Stimulated activated CD4-positive, alpha-beta T cell treated with anti-CD3 and anti-CD28 coated beads, Interleukin-2, amount 100 ng/mL, for 24 hours (primary cell): ENCODE data around the gene AGBL1.
A peak's percentile ranks its signal among the peaks of the same experiment; 100 is the strongest.

Experiments
- DNase-seq, 2 donors: peaks; one replicate each; pipeline ENCODE4 v3.0.0-alpha.2; 2020

AGBL1 gene

DNA sequence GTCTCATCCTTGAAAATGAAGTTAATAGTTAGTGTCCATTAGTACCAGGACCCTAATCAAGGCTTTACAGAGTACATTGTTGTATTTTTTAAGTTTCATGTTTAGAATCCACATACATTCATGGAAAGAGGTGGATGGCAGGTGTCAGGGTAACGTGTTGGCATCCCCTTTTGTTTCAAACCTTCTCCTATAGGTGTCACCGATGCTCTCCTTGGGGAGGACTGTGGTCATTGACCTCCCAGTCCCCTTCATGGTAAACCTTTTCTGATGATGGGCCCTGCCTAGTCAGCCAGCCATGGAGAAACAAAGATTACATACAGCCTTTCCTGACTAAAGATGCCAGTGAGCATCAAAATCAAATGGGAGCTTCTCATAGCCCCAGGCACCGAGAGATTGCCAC, 574.8 kb downstream of the AGBL1 start:
- no peak for DNase-seq

DNA sequence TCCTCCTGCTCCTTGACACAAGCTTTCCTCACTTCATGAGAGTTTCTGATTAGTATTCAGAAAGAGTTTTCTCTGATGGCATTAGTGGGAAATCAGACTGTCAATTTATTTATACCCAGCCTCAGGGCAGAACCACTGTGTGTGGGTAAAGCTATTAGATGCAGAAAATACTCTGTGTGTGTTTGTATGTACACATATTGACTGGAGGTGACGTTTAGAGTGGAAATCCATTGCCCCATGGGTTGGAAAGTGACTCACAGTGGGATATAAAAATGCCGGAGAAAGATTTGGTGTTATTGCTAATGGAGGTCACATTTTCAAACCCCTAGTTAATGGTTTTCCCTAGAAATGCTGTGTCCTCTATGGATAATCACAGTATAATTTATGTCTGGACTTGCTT, 577.6 kb downstream of the AGBL1 start:
- DNase-seq = no peak

DNA sequence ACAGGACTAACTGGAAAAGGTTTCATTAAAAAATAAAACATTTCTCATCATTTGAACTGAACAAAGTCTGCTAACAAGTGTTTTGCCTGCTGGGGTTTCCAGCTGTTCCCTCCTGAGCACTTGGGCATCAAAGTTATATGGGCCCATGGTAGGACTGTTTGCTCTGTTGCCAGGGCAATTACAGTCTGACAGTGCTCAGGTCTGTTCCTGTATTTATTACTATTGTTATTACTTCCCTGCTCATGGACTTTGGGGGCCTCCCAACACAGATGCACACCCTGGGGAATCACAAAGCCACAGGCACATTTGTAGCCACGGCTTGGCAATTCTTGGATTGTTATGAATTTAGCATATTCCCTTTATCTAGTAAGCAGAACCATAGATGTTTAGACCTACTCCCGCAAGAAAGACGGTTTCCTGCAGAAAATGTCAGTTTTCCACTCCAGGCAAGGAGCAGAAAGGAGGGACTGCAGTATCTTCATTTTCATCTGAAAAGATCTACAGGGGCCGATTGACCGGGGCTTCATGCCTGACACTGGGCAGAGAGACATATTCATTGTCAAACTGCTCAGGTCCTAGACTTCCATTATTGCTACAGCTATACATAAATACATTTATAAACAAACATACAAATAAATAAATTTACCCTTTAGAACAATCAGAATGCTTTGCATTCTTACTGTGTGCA, 580.2 kb downstream of the AGBL1 start:
- no peak for DNase-seq

DNA sequence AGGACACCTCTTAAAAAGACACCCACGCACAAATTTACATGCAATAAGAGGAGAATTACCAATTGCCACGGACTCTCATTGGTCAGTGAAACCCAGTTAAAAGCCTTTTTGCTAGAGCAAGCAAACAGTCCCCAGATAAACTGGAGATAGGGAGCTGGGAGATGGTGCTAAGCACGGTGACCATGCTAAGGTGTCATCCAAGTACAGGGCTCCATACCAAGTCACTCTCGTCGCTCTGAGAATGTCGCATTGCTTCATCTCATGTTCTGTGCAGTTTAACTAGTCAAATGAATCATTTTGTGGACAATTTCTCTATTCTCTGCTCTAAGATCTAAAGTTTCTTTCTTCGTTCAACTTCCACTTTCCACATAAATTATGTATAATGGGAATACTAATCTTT, 581.9 kb downstream of the AGBL1 start:
- DNase-seq = no peak

DNA sequence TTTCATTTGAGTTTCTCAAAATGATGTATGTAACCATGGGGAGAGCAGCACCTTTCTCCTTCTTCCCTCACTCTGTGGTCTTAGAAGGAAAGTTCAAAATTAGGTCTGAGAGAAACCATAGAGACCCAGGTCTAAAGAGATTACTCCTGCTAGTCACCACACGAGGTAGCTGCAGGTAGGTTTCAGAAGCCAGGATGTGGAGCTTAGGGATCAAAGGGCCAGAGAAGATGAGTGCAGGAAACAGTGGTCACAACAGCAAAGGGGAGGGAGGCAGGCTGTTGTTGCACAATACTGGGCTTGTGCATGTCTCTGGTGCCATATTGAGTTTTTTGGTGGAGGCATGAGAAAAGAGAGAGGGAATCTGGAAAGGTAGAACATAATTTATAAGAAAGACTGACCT, 583.6 kb downstream of the AGBL1 start:
- DNase-seq = no peak

DNA sequence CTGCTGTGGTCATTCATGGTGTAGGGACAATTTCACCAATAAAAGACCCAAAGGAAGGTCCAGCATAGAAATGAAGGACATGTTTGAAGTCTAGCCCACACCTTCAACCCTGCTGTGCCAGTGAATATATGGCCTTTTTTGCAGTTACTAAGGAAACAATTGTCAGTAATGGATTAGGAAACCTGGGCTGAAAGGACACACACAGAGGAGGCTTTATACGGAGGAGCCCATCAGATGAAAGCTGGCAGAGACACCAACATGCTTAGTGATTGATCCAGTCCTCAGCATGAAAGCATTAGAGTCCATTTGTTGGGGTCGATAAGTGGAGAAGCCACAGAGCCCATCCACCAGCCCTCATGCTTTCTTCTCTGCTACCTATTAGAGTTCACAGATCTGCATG, 584.3 kb downstream of the AGBL1 start:
- DNase-seq = no peak

DNA sequence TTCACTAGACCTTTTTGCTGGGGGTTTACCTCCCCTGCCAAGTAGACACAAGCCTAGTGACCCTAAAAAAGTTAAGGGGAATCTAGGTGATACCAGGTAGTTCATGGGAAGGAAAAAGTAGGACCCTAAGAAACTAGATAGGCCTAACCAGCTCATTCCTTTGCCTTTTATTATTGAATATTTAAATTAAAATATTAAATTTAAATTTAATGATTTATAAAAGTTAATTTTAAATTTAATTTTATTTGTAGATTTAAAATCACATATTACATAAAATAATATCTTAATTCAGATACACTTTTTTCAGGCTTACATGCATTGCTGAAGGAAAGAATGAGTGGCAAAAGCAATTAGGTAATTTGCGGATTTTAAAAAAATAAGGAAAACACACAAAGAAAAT, 584.9 kb downstream of the AGBL1 start:
- no peak for DNase-seq

DNA sequence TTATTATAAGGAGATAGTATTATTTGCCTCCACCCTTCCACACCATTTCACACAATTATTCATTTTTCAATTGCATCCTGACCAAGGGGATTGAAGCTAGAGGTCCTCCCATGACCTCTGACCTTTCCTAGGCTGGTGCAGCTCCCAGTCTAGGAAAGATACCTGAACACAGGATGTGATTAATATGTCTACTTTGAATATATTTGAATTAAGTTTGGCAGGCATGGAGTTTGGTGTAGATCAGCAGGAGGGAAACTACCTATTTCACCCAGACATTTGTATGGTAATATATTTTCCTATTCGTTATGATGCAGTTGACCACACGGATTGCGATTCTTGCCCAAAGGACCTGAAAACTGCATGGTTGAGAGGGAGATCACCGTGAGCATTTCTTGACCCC, 596.3 kb downstream of the AGBL1 start:
- DNase-seq = no peak

DNA sequence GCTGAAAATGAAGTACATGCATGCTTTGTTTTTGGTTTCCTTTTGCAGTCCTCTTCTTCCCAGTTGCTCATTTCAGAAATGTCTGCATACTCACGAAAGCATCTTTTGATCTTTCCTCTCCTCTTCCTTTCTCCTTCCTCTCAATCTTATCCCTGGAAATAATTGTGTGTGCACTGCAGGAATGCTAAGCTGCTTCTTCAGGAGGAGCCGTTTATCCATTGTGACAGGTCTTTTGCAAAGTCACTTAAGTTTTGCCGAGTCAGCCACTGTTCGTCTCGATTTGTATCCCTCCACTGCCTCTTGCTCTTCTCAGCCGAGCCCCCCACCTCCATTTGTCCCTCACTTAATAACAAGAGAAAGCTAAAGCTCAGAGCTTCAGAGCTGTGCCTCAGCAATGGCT, 597.6 kb downstream of the AGBL1 start:
- DNase-seq = no peak

DNA sequence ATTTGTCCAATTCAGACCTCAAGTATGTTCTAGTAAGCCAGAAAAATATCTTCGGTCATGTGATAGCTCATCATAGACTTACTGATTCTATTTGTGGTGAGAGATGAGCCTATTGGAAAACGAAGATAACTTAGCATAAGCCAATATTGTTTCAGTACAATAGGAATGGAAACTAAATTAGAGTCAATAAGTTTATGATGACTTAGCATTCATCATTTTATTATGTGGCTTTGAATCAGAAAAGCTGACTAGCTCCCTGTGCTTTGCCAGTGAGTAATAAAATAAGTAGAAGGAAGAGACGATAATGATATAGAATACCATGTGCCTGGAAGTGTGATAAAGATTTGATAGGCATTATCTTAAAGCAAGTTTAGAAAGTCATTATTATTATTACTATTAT, 605.6 kb downstream of the AGBL1 start:
- DNase-seq = no peak

DNA sequence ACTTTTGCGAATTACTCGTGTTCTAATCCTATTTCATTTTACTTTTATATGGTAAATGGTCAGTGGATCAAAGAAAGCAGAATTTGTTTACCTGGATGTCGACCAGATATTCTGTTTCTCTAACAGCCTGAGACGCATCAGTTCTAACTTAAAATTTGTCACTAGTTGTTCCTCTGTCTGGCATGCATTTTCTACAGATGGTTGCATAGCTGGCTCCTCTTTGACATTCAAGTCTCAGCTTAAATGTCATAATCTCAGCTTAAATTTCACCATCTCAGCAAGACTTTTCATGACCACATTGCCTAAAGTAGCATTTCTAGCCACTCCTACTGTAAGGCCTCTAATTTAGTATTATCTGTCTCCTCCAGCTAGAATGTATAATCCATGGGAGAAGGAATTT, 609.3 kb downstream of the AGBL1 start:
- no peak for DNase-seq

DNA sequence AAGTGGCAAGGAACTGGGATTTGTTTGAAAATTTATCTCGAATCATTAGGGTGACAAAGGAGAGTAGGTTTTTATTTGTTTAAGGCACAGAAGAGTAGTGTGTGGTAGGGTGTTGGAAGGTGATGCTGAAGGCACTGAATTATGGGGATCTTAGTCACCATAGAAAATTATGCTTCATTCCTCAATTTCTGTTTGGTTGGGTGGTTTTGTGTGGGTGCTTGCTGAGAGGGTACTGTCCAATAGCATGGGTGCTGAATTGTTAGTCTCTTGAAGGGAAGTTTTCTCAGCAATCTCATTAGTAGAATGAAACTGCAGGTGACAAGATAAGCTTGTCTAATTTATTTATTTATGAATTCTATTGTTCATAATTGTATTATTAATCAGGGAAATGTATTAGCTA, 610.9 kb downstream of the AGBL1 start:
- no peak for DNase-seq

DNA sequence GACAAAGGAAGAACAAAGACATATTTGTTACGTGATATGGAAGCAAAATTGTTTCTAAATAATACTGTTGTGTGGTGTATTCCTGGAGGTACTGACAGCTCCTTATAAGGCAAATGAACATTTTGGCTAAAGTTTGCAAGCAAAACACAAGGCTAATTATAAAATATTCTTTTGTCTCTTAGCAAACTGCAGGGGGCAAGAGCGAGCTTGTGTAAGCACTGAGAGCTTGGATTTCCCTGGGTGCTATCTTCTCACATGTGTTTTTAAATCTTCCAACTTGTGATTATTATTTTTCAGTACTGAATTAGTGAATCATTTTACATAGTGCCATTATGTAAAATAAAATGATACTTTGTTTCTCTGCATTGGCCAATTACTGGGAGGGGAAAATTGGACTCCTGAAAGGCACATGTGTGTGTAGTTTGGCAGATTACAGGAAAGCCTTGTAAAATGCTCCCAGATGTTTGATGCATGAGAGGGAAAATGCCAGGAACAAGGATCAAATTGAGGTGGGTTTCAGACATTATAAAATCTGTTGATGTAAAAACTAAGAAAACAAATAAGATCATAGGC, 611.5 kb downstream of the AGBL1 start:
- no peak for DNase-seq

DNA sequence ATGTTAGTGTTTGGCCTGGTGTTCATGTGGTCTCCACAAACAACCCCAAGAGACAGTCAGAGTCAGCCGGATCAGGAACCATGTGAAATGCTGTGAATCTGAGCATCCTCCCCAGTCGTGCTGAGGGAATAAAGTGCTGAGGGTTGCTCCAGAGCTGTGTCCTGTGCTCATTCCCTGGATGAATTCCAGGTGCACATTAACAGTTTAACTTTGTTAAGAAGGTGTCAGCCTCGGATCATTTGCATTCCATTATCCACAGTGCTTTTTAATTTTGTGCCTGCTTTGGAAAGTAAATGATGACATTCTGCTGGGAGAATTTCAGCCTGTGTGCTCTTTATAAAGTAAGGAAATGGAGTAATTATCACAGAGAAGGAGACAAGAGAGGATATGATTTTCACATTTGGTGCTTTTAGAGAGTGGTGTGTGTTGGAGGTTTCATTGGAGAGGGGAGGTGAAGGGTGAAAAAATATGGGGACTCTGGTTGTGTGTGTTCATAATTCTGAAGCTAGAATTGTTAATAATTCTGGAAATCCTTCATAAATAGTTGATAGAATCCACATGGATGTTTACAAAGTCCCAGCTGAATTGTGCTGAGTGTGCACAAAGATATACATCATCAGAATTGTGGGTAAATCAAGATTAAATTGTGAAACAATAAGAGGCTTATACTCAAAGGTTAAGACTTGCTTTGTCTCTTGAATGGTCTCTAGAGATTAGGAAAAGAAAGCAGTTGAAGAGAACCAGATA, 621.4 kb downstream of the AGBL1 start:
- no peak for DNase-seq

DNA sequence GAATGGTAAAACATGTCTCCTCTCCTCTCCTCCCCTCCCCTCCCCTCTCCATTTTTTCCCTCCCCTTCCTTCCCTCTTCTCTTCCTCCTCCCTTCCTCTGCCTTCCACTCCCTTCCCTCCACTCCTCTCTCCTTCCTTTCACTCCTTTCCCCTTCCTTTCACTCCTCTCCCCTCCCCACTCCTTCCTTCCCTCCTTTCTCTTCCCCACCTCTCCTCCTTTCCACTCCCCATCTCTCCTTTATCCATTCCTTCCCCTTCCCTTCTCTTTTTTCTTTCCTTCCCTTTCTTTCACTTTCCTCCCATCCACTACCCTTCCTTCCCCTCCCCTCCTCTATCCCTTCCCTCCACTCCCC, 621.9 kb downstream of the AGBL1 start:
- no peak for DNase-seq

DNA sequence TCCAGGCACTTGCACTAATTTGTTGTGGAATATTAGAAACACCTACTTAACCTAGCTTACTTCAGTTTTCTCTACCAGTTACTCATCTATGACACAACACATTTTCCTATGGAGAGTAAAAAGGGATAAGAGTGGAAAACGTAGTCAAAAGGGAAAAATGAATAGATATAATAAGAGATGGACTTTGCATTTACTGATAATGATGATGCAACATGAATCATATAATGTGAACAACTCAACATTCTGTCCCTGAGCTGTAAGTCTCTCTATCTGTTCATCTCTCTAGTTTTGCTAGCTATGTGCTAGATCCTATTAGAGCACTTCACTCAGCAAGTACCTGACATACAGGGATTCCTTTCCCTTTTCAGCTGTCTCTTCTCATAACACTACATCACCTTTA, 627.1 kb downstream of the AGBL1 start:
- DNase-seq = no peak

DNA sequence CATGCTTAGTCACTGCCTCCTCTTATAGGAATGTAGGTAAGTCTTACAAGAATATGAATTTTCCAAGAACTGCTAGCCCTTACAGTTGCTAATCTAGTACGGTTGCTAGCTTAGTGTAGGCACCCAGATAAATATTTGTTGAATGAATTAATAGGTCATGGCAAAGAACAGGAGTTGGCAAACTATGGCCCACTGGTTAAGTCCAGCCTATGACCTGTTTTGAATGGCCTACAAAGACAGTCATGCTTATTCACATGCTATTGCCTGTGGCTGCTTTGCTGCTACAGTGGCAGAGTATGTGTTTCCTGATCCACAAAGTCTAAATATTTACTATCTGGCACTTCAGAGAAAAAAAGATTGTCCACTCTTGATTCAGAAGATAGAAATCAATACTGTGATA, 631.8 kb downstream of the AGBL1 start:
- no peak for DNase-seq

DNA sequence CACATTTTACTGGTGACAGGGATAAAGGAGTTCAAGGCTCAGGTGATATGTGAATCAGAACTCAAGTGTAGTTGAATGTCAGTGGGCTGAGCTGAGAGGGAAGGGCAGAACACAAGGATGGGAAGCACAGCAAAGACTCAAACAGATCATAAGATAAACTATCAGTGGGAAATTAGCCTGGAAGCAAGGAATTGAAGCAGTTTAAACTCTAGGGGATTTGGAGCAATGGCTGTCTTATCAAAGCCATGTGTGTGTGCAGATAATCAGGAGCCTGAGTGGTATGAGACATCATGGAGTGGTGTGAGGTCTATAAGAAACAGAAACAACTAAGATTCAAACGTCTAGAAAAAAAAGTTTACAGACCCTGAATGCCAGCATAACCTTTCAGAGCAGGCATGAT, 634.6 kb downstream of the AGBL1 start:
- no peak for DNase-seq

DNA sequence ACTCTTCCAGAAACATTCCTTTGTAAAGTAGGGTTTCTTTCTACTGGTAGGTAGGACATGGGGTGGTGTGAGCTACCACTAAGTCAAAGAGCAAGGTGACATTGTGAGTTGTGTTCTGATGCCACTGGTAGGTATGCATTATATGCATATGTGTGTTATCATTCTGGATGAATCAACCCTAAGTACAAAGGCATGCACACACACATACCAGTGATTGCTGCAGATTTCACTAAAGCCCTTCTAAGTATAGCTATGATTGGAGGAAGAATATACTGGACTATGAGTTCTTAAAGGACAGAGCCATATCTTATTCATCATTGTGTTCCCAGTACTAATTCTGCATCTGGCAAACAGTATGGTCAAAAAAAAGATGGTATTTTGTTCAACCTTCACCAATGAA, 646.0 kb downstream of the AGBL1 start:
- DNase-seq = no peak

DNA sequence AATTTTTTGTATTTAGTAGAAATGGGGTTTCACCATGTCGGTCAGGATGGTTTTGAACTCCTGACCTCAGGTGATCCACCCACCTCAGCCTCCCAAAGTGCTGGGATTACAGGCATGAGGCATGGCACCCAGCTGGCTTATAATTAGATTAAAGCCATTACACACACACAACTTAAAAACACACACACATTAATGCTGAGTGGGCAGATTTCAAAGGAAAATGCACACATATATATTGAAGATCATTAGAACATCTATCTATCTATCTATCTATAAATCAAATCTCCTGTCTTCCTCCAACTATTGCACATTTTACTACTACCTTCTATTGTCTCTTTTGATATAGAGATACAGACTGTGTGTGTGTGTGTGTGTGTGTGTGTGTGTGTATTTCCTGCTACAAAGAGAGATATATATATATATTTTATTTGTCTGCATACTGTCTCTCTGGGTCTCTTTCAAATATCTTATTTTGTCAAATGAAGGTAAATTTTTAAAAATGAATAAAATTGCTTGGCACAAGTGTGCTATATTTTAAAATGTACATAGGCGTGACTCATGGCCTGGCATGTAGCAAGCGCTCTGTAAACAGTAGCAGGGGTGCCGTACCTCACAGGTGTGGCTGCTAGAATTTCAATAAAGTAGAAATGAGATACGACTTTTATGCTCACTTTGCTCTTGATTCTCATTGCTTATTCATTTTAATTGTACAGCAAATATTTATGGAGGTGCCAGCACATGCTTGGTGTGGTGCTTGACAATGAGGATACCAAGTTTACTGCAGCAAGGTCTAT, 655.8 kb downstream of the AGBL1 start:
- DNase-seq = no peak

DNA sequence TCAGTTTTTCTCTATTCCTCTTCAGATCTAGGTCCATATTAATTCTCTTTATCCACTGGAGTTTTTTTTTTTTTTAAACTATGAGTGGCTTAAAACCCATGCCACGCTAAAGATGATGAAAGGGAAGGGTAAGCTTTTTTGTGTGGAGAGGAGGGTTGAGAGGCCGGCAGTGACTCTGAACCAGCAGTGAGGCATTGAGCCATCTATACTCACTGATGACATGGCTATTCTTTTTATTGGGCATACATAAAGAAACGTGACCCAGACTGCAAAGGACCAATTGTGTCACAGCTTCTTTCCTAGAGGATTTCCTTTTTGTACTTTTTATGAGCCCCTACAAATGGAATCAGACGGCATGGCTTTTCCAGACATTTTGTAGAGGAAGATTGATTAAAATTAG, 662.2 kb downstream of the AGBL1 start:
- no peak for DNase-seq

DNA sequence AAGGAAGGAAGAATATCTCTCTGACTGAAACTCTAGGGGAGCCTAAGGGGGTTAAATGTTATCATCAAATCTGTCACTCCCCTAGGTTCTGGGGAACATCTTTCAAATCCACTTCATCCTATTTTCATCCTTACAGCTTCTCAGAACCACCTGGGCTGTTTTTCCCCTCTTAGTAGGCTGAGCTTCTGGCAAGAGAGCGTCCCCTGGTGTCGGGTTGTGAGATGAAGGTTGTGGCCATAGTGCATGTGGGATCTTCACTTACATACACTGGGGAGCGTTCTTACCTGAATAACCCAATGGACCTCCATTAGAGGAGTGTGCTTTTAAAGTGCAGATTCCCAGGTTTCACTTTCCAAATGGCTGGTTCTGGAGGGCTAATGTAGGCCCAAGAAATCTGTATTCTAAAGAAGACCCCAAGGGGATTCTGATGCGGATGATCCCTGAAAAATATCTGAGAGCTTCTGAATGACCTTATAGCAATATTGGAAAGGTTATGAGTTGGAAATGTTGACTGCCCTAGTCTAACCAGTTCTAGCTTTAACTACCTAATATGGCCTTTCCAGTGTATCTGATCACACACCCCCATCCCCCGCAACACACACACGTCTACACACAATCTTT, 663.7 kb downstream of the AGBL1 start:
- peak; percentile 70 to 78 for DNase-seq

DNA sequence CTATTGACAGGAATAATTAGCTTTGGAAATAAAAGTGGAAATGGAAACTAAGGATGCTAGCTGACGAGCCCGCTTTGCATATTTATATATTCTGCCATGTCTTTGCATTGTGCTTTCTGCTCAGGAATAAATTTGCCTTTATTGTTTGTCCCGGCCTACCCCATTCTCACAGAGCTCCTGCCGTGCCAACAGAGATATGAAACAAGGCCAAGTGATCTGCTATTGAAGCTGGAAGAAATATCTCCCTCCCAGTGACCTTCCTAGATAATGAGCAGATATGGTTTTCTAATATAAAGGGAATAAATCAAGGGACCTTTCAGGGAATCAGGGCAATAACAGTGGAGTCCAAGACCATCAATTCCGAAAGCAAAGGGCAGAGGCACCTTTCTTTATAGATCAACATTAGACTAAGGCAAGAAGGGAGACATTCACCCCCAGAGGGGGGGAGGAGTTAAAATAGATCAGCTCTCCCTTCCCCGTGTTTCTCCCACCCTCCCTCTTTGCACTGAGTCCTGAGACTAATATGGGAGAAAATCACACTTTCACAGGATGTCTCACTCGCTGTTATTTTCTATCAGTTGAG, 664.6 kb downstream of the AGBL1 start:
- no peak for DNase-seq
